ENCODE measurements around the gene NSL1. TPM values are rescaled to one million over a fixed set of nuclear protein-coding genes. Genes with fewer than 3 reads are reported as not detected.

NSL1 gene
- total and polyA plus RNA-seq, 2 experiments from 2014 or later, result 41.4 to 44.8 TPM

GRCh38 chr1:212819726-212820125 is 28.1 kb upstream of the NSL1 start:
- Histone ChIP-seq H3K4me3 (no peak overlapping the region), H3K4me1 (ENCODE audit: low read depth) (peaks cover 5% of the 10 kb centered on the region), H3K9me3 (ENCODE audit: low read depth) (no peaks in the 10 kb centered on the region), H3K27ac (no peak overlapping the region), H3K36me3 (no peaks in the 10 kb centered on the region), H3K27me3 (no peaks in the 10 kb centered on the region)
- peak in 1 of 2 donors; percentile 40 for DNase-seq (ENCODE audit: low read depth in 1 of 2, low spot score in 1 of 2)
- no peak for TF ChIP-seq CTCF (IDR thresholded peaks at IDR 0.05; ENCODE audit: low read depth, low read length)

GRCh38 chr1:212816567-212817278 is 25.1 kb upstream of the NSL1 start:
- Histone ChIP-seq H3K27ac (no peak overlapping the region), H3K36me3 (no peaks in the 10 kb centered on the region), H3K27me3 (no peaks in the 10 kb centered on the region), H3K4me1 (ENCODE audit: low read depth) (peaks cover 8% of the 10 kb centered on the region), H3K4me3 (no peak overlapping the region), H3K9me3 (ENCODE audit: low read depth) (no peaks in the 10 kb centered on the region)
- no peak for DNase-seq (ENCODE audit: low read depth in 1 of 2, low spot score in 1 of 2)
- TF ChIP-seq CTCF (IDR thresholded peaks at IDR 0.05; ENCODE audit: low read depth, low read length), result no peak

GRCh38 chr1:212814537-212815334 is 23.2 kb upstream of the NSL1 start:
- Histone ChIP-seq H3K27me3 (no peaks in the 10 kb centered on the region), H3K36me3 (no peaks in the 10 kb centered on the region), H3K9me3 (ENCODE audit: low read depth) (no peaks in the 10 kb centered on the region), H3K27ac (peak overlapping the region; percentile 54), H3K4me1 (ENCODE audit: low read depth) (peaks cover 8% of the 10 kb centered on the region), H3K4me3 (no peak overlapping the region)
- TF ChIP-seq CTCF (IDR thresholded peaks at IDR 0.05; ENCODE audit: low read depth, low read length), result no peak
- DNase-seq (ENCODE audit: low read depth in 1 of 2, low spot score in 1 of 2), result peak; percentile 21 to 38

GRCh38 chr1:212805767-212806166 is 14.2 kb upstream of the NSL1 start:
- H3K9me3 ChIP-seq (ENCODE audit: low read depth), result no peaks in the 10 kb centered on the region
- peaks cover 20% of the 10 kb centered on the region for H3K36me3 ChIP-seq
- H3K4me3 ChIP-seq, result no peak overlapping the region
- no peaks in the 10 kb centered on the region for H3K27me3 ChIP-seq
- H3K4me1 ChIP-seq (ENCODE audit: low read depth), result no peaks in the 10 kb centered on the region
- no peak for TF ChIP-seq CTCF (IDR thresholded peaks at IDR 0.05; ENCODE audit: low read depth, low read length)
- no peak overlapping the region for H3K27ac ChIP-seq
- no peak for DNase-seq (ENCODE audit: low read depth in 1 of 2, low spot score in 1 of 2)

GRCh38 chr1:212797681-212798080 is 6.1 kb upstream of the NSL1 start:
- peaks cover 21% of the 10 kb centered on the region for H3K36me3 ChIP-seq
- no peak for TF ChIP-seq CTCF (IDR thresholded peaks at IDR 0.05; ENCODE audit: low read depth, low read length)
- no peaks in the 10 kb centered on the region for H3K4me1 ChIP-seq (ENCODE audit: low read depth)
- H3K9me3 ChIP-seq (ENCODE audit: low read depth), result no peaks in the 10 kb centered on the region
- H3K4me3 ChIP-seq, result no peak overlapping the region
- H3K27ac ChIP-seq, result no peak overlapping the region
- H3K27me3 ChIP-seq, result no peaks in the 10 kb centered on the region
- peak in 1 of 2 donors; percentile 3 for DNase-seq (ENCODE audit: low read depth in 1 of 2, low spot score in 1 of 2)

Measured in cardiac muscle cell (in vitro differentiated cells and primary cell).